Suprapubic skin (tissue), 3 donors: ENCODE data around the gene ANKRA2.

Experiments
- POLR2AphosphoS5 ChIP-seq, 3 donors: sonication (generic); formaldehyde crosslinking; IDR thresholded peaks; one replicate each; pipeline ENCODE4 v1.6.1; 2017; ENCODE audit warnings: antibody characterized with exemption in 3 of 3
- TF ChIP-seq, protein P1 (sequence below), 2 donors: fragments of 200-600 bp in 1 of 2; fragments of 450-650 bp in 1 of 2; sonication (generic) in 1 of 2; IDR thresholded peaks; one replicate each; pipeline ENCODE4 v1.5.1; 2016 to 2019; ENCODE audit warnings: antibody characterized with exemption in 2 of 2, mild to moderate bottlenecking in 1 of 2, moderate library complexity in 1 of 2

DNA sequence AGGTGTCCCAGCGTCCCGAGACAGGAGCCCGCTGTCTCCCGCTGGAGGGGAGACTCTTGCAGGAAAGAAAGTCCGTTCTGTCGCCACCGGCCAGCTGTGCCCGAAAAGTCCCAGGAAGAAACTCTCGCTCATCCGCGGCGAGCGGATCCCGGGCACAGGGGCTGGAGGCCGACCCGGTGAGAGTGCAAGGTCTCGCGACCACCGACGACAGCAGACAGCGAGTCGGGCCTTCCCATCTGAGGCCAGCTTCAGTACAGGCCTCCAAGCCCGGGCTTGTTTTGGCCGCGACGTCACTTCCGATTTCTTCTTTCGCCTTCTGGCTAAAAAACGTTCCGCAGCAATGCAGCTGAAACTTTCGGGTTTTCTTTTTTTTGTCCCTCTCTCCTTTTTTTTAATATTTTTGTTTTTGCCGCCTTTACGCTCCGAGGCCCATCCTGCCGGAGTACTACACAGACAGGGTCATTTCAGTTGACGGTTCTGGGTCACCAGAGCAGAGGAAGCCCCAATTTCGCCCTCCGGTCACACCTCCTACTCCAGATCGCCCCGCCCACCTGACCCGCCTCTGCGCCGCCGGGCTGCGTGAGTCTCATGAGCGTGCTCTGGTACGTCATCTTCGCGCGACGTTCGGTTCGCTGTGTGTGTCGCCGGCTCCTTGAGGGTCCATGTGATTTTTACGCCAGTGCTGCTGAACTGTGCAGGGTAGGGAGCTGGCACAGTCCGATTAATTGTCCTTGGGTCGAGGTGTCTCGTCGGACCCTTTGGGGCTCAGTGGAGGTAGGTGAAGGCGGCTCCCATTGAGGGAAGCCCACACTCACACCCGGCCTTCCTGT lies at the start of gene ANKRA2, which contains the start of gene UTP15:
- TF ChIP-seq, protein P1, sequence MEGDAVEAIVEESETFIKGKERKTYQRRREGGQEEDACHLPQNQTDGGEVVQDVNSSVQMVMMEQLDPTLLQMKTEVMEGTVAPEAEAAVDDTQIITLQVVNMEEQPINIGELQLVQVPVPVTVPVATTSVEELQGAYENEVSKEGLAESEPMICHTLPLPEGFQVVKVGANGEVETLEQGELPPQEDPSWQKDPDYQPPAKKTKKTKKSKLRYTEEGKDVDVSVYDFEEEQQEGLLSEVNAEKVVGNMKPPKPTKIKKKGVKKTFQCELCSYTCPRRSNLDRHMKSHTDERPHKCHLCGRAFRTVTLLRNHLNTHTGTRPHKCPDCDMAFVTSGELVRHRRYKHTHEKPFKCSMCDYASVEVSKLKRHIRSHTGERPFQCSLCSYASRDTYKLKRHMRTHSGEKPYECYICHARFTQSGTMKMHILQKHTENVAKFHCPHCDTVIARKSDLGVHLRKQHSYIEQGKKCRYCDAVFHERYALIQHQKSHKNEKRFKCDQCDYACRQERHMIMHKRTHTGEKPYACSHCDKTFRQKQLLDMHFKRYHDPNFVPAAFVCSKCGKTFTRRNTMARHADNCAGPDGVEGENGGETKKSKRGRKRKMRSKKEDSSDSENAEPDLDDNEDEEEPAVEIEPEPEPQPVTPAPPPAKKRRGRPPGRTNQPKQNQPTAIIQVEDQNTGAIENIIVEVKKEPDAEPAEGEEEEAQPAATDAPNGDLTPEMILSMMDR (IDR thresholded peaks at IDR 0.05) = no peak
- peak; percentile 66 to 97 (median 76) for TF ChIP-seq POLR2AphosphoS5 (IDR thresholded peaks at IDR 0.05)
